Hepatocyte (in vitro differentiated cells): ENCODE results near the gene STK32C.

Source experiments
- EZH2 ChIP-seq: fragments of 200-600 bp; sonication (generic); IDR thresholded peaks from 2 replicates; pipeline ENCODE4 v1.6.1; 2016; ENCODE audit warnings: antibody characterized with exemption, mild to moderate bottlenecking, borderline replicate concordance
- EZH2phosphoT487 ChIP-seq: fragments of 200-600 bp; sonication (generic); IDR thresholded peaks from one replicate; pipeline ENCODE4 v1.6.1; 2018; ENCODE audit warnings: antibody characterized with exemption, mild to moderate bottlenecking, low read depth, moderate library complexity; ENCODE audit not compliant: unreplicated experiment, severe bottlenecking
- TF ChIP-seq, protein P1 (sequence below): fragments of 200-600 bp; sonication (generic); IDR thresholded peaks from 2 replicates; pipeline ENCODE4 v1.5.1; 2016; ENCODE audit warnings: antibody characterized with exemption, mild to moderate bottlenecking; ENCODE audit not compliant: poor library complexity

DNA sequence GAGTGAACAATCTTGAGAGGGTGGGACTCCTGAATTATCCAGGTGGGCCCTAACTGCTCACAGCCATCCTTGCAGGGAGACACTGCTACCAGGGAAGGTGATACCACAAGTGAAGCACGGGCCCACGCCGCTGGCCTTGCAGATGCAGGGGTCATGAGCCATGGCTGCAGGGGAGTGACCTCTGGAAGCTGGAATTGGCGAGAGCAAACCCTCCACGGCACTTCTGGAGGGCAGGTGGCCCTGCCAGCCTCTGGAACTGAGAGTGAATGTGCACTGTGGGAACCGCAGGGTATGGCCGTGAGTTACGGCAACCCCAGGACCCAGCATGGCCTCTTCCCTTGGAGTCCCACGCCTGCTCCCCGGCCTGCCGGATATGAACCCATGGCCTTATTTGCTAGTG lies 37.5 kb downstream of the STK32C start:
- TF ChIP-seq EZH2, result no peak
- TF ChIP-seq, protein P1, sequence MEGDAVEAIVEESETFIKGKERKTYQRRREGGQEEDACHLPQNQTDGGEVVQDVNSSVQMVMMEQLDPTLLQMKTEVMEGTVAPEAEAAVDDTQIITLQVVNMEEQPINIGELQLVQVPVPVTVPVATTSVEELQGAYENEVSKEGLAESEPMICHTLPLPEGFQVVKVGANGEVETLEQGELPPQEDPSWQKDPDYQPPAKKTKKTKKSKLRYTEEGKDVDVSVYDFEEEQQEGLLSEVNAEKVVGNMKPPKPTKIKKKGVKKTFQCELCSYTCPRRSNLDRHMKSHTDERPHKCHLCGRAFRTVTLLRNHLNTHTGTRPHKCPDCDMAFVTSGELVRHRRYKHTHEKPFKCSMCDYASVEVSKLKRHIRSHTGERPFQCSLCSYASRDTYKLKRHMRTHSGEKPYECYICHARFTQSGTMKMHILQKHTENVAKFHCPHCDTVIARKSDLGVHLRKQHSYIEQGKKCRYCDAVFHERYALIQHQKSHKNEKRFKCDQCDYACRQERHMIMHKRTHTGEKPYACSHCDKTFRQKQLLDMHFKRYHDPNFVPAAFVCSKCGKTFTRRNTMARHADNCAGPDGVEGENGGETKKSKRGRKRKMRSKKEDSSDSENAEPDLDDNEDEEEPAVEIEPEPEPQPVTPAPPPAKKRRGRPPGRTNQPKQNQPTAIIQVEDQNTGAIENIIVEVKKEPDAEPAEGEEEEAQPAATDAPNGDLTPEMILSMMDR, result no peak
- TF ChIP-seq EZH2phosphoT487, result no peak
